Measurements from ENCODE around the gene CYTH1.

- TF ChIP-seq CTCF (conservative IDR thresholded peaks at IDR 0.05; ENCODE audit: low read length) (no peak), EZH2phosphoT487 (IDR thresholded peaks at IDR 0.05; ENCODE audit: borderline replicate concordance, low read depth, low read length) (no peak)
Observed at GRCh38 chr17:78719630-78720298, 62.3 kb downstream of the CYTH1 start.

All from OCI-LY7 (cell line).